ENCODE results near the gene LIN7A.
"Not testable (repeated sequence)": the region's sequence is repeated elsewhere in the genome, so short reads cannot be mapped to it uniquely, and the experiment has no call there.

Gene LIN7A

GRCh38 chr12:80924437-80924836, 13.3 kb downstream of the LIN7A start:
- DNase-seq (ENCODE audit: low read depth in 1 of 2, low spot score in 1 of 2): no peak

GRCh38 chr12:80920006-80920405, 17.7 kb downstream of the LIN7A start:
- DNase-seq (ENCODE audit: low read depth in 1 of 2, low spot score in 1 of 2): no peak

- no peak for DNase-seq (ENCODE audit: low read depth in 1 of 2, low spot score in 1 of 2)
These were observed 20.1 kb downstream of the LIN7A start for GRCh38 chr12:80917651-80918050.

GRCh38 chr12:80912901-80913770, 24.6 kb downstream of the LIN7A start:
- no peak for DNase-seq (ENCODE audit: low read depth in 1 of 2, low spot score in 1 of 2)

- no peak for DNase-seq (ENCODE audit: low read depth in 1 of 2, low spot score in 1 of 2)
These were observed 28.4 kb downstream of the LIN7A start for GRCh38 chr12:80909370-80909769.

GRCh38 chr12:80902711-80903110, 35.0 kb downstream of the LIN7A start:
- DNase-seq (ENCODE audit: low read depth in 1 of 2, low spot score in 1 of 2): no peak

- DNase-seq (ENCODE audit: low read depth in 1 of 2, low spot score in 1 of 2): no peak
These were observed 36.1 kb downstream of the LIN7A start for GRCh38 chr12:80901661-80902060.

- no peak for DNase-seq (ENCODE audit: low read depth in 1 of 2, low spot score in 1 of 2)
These were observed 42.5 kb downstream of the LIN7A start for GRCh38 chr12:80895240-80895639.

- no peak for DNase-seq (ENCODE audit: low read depth in 1 of 2, low spot score in 1 of 2)
These were observed 43.6 kb downstream of the LIN7A start for GRCh38 chr12:80894179-80894578.

GRCh38 chr12:80892597-80893445, 44.9 kb downstream of the LIN7A start:
- DNase-seq (ENCODE audit: low read depth in 1 of 2, low spot score in 1 of 2): no peak

GRCh38 chr12:80884651-80885050, 53.1 kb downstream of the LIN7A start:
- no peak for DNase-seq (ENCODE audit: low read depth in 1 of 2, low spot score in 1 of 2)

GRCh38 chr12:80881106-80881505, 56.6 kb downstream of the LIN7A start:
- DNase-seq (ENCODE audit: low read depth in 1 of 2, low spot score in 1 of 2): no peak

GRCh38 chr12:80878452-80878851, 59.3 kb downstream of the LIN7A start:
- not testable (repeated sequence) for DNase-seq (ENCODE audit: low read depth in 1 of 2, low spot score in 1 of 2)

GRCh38 chr12:80877721-80878265, 59.9 kb downstream of the LIN7A start:
- no peak for DNase-seq (ENCODE audit: low read depth in 1 of 2, low spot score in 1 of 2)

GRCh38 chr12:80872053-80872452, 65.7 kb downstream of the LIN7A start:
- no peak for DNase-seq (ENCODE audit: low read depth in 1 of 2, low spot score in 1 of 2)

GRCh38 chr12:80869264-80869663, 68.5 kb downstream of the LIN7A start:
- DNase-seq (ENCODE audit: low read depth in 1 of 2, low spot score in 1 of 2): no peak

- no peak for DNase-seq (ENCODE audit: low read depth in 1 of 2, low spot score in 1 of 2)
These were observed 69.2 kb downstream of the LIN7A start for GRCh38 chr12:80868576-80868975.

- no peak for DNase-seq (ENCODE audit: low read depth in 1 of 2, low spot score in 1 of 2)
These were observed 69.8 kb downstream of the LIN7A start for GRCh38 chr12:80867941-80868340.

GRCh38 chr12:80864046-80864735, 73.5 kb downstream of the LIN7A start:
- DNase-seq (ENCODE audit: low read depth in 1 of 2, low spot score in 1 of 2): no peak

GRCh38 chr12:80862531-80862930, 75.2 kb downstream of the LIN7A start:
- no peak for DNase-seq (ENCODE audit: low read depth in 1 of 2, low spot score in 1 of 2)

- no peak for DNase-seq (ENCODE audit: low read depth in 1 of 2, low spot score in 1 of 2)
These were observed 75.9 kb downstream of the LIN7A start for GRCh38 chr12:80861641-80862378.
